NCI-H446 treated with DMSO at 0.1 percent for 48 hours (cell line): ENCODE data around the gene LYPD6B.

Experiments used
- DNase-seq: peaks from one replicate; lab custom pipeline; 2025; lab: John Stamatoyannopoulos, UW

Gene LYPD6B

GRCh38 chr2:149076863-149077412, 38.4 kb downstream of the LYPD6B start:
- no peak for DNase-seq

DNA sequence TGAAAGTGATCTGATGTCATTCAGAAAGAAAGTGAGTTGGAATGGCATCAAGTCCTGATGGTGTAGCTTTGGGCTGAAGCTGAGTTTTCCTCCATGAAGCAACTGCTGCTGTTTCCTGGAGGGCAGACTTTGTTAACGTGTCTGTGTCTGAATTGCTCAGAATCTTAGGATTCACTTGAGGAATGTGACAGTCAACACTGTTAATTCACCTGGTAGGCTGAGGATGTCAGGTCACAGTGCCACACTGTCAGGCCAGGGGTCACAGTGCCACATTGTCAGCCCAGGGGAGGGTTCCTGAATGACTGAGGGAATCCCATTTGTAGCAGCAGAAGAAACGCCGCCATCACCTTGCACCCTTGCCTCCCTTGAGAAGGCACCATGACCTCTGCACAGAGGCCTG, 39.4 kb downstream of the LYPD6B start:
- no peak for DNase-seq

DNA sequence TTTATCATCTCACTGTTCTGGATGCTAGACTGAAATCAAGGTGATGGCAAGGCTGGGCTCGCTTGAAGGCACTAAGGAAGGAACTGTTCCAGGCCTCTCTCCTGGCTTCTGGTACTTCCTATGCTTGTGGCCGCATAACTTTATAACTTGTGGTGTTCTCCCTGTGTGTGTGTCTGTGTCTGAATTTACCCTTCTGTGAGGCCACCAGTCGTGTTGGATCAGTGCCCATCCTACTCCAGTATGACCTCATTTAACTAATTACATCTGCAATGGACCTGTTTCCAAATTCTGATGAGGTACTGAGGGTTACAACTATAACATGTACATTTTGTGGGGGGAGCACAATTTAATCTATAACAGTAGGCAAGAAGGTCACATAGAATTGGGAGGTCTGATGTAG, 41.6 kb downstream of the LYPD6B start:
- DNase-seq = no peak

GRCh38 chr2:149080971-149081370, 42.5 kb downstream of the LYPD6B start:
- no peak for DNase-seq

DNA sequence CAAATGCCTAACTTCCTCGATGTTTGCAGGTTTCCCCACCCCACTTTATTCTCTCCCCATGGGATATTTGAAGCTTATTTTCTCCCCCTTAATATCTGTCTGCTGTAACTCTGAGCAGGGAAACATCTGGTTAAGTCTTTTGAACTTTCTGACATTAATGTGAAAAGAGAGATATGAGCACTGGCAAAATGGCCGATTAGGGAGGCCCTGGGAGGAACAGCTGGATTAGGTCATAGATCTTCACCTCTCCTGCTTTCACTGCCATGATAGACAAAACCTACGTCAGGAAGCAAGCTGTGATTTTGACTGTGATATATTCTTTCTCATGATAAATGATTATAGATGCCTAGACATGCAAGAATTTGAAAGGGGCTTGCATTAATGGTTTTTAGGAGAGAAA, 43.6 kb downstream of the LYPD6B start:
- no peak for DNase-seq

DNA sequence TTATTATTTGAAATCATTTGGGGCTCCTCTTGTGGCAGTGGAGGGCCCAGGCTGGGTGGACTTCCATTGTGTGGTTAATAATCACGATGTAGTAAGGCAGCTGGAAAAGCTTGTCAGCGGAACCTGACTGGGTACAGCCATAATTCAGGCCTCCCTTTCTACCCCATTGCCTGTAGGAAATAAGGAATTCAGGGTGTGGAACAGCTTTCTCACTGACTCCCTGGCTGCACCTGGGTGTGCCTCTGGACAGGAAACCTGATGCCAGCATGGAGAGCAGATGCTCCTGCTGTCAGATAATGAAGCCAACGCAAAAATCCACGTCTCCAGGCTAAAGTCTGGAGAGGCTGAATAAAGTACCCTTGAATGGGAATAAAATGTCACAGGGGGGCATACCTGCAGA, 44.2 kb downstream of the LYPD6B start:
- DNase-seq = no peak

DNA sequence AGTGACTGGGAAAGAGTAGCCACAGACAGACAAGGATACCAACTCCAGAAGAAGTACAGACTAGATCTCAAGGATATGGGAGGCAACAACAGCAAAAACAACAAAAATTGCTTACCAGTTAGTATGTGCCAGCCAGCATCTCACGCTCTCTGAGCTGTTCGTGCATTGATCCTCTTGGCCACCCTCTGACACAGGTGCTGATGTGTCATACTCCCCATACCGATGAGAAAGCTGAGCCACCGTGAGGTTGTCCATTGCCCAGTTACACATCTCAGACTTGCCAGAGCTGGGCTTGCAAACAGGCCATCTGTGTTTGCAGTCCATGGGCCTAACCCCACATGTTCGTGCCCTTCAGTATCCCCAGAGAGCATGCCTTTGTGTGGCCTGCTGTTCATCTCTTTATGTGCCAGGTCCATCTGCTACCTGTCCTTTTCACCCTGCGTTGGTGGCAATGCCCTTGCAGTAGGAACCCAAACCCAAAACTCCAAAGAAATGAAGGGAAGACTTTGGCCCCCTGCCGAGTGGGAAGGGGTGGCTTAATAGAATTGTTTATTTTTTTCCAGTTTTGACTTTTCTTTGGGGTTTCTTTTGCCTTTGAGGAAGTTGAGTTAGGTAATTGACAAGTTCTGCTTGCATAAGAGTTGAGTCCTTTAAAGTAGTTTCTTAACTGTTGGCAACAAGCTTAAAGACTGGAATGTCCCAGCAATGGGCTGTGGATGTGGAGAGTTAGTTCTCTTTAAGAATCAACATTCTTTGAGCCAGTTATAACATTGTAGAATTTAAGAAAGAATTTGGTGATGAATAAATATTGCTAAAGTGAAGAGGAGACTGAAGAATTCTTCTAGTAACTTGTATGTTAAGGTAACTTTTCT, 46.7 kb downstream of the LYPD6B start:
- peak; percentile 27 for DNase-seq

DNA sequence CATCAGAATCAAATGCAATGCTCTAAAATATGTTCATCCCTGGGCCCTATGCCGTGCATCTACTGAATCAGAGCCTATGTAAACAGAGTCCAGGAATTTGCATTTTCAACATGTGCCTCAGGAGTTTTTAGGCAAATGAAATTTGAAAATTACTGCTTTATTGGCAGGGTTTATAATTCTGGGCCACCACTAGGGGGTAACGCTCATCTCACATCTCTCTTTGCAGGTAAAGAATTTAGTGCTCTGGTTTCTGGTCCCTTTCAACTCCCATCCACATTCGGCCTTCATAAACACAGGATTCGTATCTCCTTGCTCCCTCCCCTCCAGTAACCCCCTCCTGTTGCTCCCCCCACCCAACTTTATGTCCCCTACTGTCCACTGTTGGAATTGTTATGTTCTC, 49.3 kb downstream of the LYPD6B start:
- DNase-seq = no peak

- DNase-seq = no peak
These were observed 50.6 kb downstream of the LYPD6B start for GRCh38 chr2:149089068-149089467.

DNA sequence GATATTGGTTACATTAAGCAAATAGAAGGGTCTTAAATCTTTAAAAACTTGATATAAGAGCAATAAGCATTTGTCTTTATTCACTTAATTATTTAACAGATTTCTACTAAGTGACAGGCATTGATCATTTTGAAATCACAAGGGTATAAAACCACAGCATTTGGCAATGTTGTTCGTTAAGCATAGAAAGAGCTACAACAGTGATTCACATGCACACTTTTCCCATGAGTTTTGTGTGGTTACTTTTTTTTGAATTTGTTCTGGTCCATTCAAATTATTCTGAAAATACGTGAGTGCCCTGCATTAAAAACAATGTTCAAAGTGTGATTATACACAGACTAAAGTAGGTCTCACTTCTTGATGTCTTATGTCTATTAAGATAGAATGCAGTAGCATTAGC, 52.2 kb downstream of the LYPD6B start:
- DNase-seq = no peak

- DNase-seq = no peak
These were observed 55.1 kb downstream of the LYPD6B start for GRCh38 chr2:149093579-149093978.

DNA sequence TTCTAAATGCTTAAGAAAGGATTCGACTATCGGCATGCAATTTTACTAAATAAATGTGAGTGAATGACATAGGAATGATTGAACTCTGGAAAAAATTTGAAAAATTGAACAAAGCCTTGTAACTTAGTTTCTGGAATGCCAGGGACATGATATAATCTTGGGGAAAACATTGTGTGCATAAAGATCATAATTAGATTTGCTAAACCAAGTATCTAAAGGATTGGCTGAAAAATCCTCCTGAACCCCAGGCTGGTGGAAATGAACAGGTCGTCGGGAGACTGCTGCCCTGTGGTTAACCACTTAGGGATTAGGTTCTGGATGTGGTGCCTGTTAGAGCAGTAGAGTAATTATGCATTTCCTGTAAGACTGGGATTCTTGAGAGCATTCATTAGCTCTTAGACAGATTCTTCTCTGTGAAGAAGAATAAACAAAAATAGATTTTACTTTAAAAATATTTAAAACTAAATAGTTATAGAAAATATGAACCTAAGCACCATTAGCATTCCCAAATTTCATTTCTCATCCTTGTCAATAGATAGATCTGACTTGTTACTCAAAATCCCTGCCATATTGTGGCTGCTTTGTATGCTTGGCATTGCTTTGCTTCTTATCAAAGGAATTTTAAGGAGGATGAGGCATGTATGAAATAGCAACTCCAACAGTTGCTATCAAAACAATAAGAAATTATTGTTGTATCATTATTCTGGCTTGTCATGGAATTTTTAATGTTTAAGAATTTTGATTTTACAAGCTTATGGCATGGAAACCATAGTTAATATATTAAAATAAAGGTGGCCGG, 55.9 kb downstream of the LYPD6B start:
- DNase-seq = no peak

DNA sequence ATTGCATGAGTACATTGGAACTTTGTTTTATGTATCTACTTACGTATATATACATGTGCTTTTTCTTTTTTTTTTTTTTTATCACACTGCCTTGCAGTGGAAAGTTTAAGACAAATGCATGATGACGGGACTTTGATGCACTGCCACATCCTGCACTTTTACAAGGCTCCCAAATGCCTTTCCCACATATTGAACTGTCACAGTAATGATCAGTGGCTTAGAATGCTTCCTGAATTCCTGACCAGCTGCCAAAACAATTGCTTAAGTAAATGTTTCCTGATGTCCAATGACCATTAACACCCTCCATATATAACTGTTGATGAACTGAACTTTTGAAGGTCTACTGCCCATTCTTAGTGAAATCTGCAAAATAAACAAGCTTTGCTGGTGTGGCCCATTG, 60.2 kb downstream of the LYPD6B start:
- no peak for DNase-seq

DNA sequence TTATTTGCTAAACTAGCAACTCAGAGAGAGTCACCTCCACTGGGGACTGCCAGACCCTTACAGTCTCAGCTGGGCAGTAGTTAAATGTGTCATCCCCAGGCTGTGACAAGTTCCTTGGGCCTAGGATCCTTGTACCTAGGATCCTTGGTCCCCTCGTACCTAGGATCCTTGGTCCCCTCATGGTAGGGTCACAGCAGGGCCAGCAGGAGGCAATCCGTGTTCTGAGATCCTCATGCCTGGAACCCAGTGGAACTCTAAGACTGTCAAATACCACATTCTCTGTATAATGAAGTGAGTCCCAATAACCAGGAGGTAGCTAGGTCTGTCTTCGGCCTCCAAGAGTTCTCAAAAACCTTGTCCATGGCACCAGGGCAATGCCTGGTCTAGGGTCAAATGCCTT, 60.8 kb downstream of the LYPD6B start:
- no peak for DNase-seq

- DNase-seq = peak; percentile 55
These were observed 62.5 kb downstream of the LYPD6B start for GRCh38 chr2:149100739-149101699.

GRCh38 chr2:149101818-149102217, 63.3 kb downstream of the LYPD6B start:
- DNase-seq = no peak

DNA sequence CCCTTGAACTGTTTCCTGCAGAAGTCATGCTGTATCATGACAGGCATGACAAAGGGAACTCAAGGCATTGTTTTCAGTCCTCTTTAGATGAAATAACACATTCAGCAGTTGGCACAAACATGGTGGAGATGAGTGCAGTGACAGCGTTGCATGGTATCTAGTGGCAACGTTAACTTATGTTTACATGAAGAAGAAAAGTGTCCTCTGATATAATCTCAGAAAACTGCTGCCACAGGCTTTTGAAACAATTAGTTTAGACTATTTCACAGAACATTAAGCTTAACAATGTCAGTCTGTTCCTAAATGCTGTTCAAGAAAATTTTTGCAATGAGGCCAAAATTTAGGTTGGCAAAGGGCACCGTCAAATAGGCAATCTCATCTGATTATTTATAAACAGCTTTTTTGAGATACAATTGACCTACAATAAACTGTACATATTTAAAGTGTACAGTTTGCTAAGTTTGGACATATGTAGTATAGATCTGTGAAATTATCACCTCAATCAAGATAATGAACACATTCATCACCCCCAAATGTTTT, 64.7 kb downstream of the LYPD6B start:
- peak; percentile 39 for DNase-seq

GRCh38 chr2:149104221-149104620, 65.7 kb downstream of the LYPD6B start:
- DNase-seq = no peak

GRCh38 chr2:149112068-149112467, 73.6 kb downstream of the LYPD6B start:
- no peak for DNase-seq

GRCh38 chr2:149112713-149113112, 74.2 kb downstream of the LYPD6B start:
- no peak for DNase-seq

GRCh38 chr2:149115781-149116180, 77.3 kb downstream of the LYPD6B start:
- DNase-seq = no peak

DNA sequence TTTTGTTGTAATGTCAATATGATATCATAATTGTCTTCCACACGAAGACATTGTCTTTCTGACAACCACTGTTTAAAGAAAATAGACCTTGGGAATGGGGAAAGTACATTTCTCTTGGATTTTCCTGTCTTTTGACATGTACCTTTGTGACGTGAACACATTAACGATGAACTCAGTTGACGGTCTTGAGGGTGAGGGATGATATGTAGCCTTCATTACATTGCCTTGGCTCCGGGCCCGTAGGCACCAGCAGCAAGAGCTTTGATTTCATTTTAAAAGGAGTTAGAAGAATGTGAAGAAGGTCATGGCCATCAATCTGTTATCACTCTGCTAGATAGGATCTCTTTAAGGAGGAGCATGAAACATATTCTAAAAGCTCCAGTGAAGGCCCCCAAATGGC, 80.9 kb downstream of the LYPD6B start:
- no peak for DNase-seq
